Left renal pelvis (tissue), 4 donors: ENCODE results near the gene SARNP. TPM values are rescaled to one million over a fixed set of nuclear protein-coding genes. Genes with fewer than 3 reads are reported as not detected.
"Not testable (repeated sequence)": the region's sequence is repeated elsewhere in the genome, so short reads cannot be mapped to it uniquely, and the experiment has no call there.

Experiments
- DNase-seq, 4 donors: peaks; one replicate each; pipeline ENCODE4 v3.0.0-alpha.2; 2013; ENCODE audit warnings: low read depth in 4 of 4, low spot score in 3 of 4
- polyA plus RNA-seq, 4 donors: library from polyadenylated mRNA; unstranded; fragments of 120-200 nt; gene quantifications; one replicate each; pipeline ENCODE4 v1.2.1, GENCODE V29; 2013; ENCODE audit not compliant: insufficient read length in 4 of 4

SARNP gene
- polyA plus RNA-seq, 4 donors = 101 to 141 (median 116) TPM

GRCh38 chr12:55809274-55809673, 8.2 kb downstream of the SARNP start:
- DNase-seq = no peak

DNA sequence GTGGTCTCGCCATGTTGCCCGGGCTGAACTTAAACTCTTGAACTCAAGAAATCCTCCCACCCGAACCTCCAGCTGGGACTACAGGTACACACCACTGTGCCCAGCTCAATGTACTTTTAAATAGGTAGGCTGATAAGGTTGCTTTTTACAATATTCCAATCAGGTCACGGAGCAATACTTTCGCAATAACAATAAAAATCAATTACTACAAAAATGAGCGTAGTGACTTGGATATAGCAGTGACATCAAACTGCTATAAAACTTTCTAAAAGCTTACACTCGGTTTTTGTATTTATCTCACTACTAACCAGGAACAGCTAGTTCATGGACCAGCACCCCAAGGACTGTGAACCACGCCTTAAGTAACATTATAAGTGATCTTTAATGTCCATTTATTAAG, 10.5 kb downstream of the SARNP start:
- no peak for DNase-seq

DNA sequence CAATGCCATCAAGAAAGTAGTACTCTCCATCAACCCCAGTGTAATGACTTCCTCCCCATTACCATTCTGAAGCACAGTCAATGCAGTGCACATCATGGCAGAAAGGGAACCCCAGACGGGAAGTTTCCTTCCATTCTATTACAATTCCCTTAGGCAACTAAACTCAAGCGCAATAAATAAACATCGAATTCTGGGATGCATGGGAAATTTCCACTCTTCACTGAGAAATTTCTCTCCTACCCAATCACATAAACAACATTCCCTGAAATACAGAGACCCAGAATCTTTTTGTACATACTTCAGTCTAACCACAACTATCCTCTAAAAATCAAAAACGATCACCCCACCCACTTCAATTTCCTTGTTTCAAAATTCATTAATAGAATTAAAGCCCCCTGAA, 20.0 kb downstream of the SARNP start:
- no peak for DNase-seq

DNA sequence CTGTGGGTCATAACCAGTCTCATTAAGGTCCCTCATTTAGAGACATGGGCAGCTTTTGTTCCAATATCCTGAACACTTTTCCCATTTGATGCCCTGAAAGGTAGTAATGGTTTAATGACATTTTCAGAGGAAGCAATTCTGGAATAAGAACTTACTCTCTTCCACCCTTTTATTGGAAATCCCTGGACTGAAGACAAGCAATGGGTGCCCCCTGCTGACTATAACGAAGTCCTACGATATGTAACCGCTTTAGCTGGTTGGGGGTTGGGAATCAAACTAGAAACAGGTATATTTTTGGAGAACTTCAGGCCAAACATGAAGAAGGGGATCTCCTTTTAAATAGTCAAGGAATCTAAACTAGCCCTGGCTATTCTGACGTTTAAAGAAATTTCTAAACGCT, 20.5 kb downstream of the SARNP start:
- DNase-seq = peak in 3 of 4 donors; percentile 47 to 55 (median 47)

DNA sequence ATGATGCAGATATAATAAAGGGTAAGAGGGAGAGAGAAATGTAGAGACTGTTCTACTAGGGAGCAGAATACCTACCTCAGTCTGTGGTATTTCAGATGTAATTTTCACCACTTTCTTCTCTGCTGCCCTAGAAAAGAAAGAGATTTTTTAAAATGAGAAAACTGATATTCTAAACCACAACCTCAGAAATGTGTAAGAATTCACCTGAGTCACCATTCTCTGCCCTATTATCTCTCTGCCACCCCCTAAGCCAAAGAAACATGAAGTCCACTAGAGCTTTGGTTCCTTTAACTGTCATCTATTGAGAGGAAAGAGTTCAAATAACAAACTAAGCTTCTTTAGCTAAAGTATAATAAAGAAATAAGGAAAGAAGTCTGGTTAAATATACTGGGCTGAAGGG, 21.6 kb downstream of the SARNP start:
- DNase-seq = no peak

DNA sequence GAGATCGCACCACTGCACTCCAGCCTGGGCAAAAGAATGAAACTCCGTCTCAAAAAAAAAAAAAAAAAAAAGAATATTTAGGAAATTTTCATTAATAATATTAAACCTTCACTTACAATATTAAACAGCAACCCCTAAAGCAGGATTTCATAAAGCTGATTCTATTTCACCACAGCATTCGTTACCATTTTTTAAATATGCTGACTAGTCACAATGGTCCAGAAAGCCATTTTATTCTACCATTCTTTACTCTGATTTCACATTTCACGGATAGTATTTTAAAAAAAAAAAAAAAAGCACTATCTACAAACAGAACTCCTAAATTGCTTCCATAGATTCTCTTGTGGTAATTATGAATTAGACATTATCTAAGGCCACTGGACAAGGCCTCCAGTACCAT, 27.6 kb downstream of the SARNP start:
- no peak for DNase-seq

GRCh38 chr12:55789171-55789570, 28.4 kb downstream of the SARNP start:
- DNase-seq = no peak

- no peak for DNase-seq
Measured at GRCh38 chr12:55788546-55788945, 29.0 kb downstream of the SARNP start.

GRCh38 chr12:55780685-55781084, 36.8 kb downstream of the SARNP start:
- DNase-seq = no peak

- DNase-seq = no peak
Measured at GRCh38 chr12:55777856-55778255, 39.7 kb downstream of the SARNP start.

DNA sequence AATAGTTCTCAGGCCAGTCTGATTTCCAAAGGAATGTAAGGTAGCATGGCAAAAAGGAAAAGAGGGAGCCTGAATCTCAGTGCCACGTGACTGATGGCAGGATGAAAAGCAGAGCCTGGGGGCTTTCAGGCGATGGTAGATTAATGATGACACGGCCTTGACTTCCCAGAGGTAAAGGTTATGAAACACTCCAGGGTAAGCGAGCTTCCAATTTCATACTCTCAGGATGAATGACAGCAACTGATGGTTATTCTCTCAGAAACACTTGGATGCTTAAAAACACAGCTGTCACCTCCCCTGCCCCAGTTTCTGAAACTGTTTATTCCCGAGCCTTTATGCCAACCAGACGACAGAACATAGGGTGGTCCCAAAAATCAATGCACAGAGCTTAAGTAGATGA, 45.8 kb downstream of the SARNP start:
- DNase-seq = no peak

GRCh38 chr12:55767156-55767555, 50.4 kb downstream of the SARNP start:
- no peak for DNase-seq

- DNase-seq = no peak
Measured at GRCh38 chr12:55765736-55766290, 51.7 kb downstream of the SARNP start.

DNA sequence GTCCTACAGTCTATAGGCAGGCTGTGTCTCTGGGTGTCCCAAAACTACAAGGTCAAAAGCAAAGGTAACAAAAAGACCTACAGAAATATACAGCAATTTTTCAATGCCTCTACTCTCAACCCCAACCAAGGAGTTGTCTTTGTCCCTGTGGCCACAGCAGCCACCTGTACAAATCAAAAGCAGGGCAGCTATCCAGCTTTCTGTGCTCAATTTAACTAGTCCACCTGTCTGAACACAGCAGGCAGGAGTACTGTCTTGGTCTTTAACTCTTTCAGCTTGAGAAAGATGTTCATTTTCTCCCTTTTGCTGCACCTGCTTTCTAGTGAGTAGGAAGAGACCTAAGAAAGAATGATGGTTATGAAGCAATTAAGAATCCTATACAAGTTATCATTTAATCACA, 54.9 kb downstream of the SARNP start:
- no peak for DNase-seq

- DNase-seq = no peak
Measured at GRCh38 chr12:55760663-55761062, 56.9 kb downstream of the SARNP start.

DNA sequence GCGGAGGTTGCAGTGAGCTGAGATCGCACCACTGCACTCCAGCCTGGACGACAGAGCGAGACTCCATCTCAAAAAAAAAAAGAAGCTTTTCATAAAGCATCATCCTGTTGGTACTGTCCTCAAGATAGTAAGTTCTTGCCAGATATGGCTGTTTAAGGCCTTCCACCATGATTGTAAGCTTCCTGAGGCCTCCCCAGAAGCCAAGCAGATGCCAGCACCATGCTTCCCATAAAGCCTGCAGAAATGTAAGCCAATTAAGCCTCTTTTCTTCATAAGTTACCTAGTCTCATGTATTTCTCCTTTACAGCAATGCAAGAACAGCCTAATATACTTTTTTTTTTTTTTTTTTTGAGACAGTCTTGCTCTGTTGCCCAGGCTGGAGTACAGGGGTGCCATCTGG, 58.9 kb downstream of the SARNP start:
- DNase-seq = not testable (repeated sequence)

DNA sequence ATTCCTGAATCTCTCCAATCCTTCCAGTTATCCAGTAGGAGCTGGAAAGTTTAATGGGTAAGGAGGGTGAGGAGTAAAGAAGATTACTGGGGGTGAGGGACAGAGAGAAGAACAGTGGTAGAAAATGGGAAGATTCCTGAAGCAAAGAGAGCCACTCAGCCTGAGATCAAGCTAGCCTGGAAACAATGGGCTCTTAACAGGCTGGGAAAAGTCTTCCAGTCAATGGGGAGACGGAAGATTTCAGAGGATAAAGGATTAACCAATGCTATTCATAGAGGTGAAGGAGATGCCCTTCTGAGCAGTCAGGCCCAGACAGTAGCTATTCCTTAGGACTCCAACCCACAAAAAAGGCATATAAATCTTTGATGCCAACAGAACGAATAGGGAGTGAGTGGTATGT, 59.8 kb downstream of the SARNP start:
- DNase-seq = no peak

DNA sequence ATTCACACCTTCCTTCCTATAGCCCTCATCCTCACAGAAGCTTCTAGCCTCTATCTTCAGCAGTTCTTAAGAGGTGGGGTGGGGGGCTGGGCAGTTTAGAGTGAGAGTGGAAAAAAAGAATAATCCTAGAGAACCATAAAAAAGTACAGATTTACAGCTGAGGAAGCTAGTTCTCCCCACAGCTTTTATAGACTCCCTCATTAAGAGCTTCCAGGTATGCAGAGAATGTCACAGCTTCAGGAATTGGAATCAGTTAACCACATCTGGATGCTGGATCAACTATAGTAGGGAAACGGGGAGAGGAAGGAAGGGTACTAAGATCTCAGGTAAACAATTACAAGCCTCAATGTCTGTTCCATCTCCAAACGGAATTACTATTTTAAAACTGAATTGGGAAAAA, 62.3 kb downstream of the SARNP start:
- DNase-seq = no peak

- no peak for DNase-seq
Measured at GRCh38 chr12:55748230-55748993, 69.1 kb downstream of the SARNP start.

DNA sequence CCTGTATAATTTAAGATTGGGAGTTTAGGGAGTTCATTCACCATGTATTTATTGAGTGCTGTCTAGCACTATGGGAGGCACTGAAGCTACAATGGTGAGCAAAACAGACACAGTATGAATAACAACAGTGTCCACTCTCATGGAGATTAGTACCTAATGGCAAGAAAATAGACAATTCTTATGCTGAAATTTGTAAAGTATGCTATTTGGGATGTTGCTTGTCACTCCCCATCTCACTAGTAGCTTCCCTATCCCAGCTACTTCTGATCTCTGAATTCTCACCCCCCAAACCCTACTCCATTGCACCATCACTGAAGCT, 70.7 kb downstream of the SARNP start:
- no peak for DNase-seq

DNA sequence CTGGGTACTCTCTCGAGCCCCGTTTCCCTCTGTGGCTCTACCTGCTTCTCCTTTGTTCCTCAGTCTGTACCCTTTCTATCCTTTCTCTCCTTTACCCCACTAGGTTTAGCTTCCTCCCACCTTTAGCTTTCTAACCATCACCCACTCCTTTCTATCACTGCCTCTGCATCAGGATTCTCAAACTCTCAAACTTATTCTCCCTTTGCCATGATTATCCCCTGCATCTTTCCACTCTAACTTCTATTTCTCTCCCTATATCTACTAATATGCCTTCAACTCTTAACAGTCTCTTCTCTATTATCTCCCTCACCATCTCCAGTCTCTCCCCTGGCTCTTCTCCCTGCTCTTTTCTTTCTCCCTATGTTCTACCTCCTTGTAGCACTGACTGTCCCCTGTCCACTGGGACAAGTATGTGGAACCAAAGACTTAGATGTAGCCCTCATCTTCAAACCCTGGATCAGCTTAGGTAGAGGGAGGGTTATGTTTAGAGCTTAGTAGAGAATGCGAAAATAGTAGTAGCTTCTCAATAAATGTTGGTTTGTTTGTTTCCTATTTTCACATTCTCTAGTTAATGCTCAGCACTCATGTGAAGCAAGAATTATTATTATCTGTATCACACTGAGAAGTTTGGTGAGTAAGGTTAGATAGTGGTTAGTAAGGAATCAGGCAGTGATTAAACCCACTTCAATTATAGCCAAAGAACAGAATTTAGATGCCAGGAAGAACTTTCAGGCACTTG, 71.2 kb downstream of the SARNP start:
- no peak for DNase-seq
